Endothelial cell (in vitro differentiated cells): ENCODE measurements around the gene PPP6R2. TPM values are rescaled to one million over a fixed set of nuclear protein-coding genes. Genes with fewer than 3 reads are reported as not detected.

Source experiments
- DNase-seq: peaks from one replicate; pipeline ENCODE4 v3.0.0; 2021; ENCODE audit warnings: low spot score
- H3K27ac Mint-ChIP-seq: one replicate; pipeline ENCODE4 v1.8.0; 2021; ENCODE audit warnings: mixed read lengths, inconsistent platforms; ENCODE audit not compliant: unreplicated experiment
- H3K27me3 Mint-ChIP-seq: one replicate; pipeline ENCODE4 v1.8.0; 2021; ENCODE audit warnings: mild to moderate bottlenecking, moderate library complexity, mixed read lengths, inconsistent platforms; ENCODE audit not compliant: unreplicated experiment
- H3K36me3 Mint-ChIP-seq: one replicate; pipeline ENCODE4 v1.8.0; 2021; ENCODE audit warnings: mild to moderate bottlenecking, low read depth, mixed read lengths, inconsistent platforms; ENCODE audit not compliant: unreplicated experiment
- H3K4me1 Mint-ChIP-seq: one replicate; pipeline ENCODE4 v1.8.0; 2021; ENCODE audit warnings: mild to moderate bottlenecking, mixed read lengths, inconsistent platforms; ENCODE audit not compliant: unreplicated experiment
- H3K4me3 Mint-ChIP-seq: one replicate; pipeline ENCODE4 v1.8.0; 2021; ENCODE audit warnings: mild to moderate bottlenecking, mixed read lengths, inconsistent platforms; ENCODE audit not compliant: unreplicated experiment
- H3K9me3 Mint-ChIP-seq: one replicate; pipeline ENCODE4 v1.8.0; 2021; ENCODE audit warnings: mixed read lengths, inconsistent platforms; ENCODE audit not compliant: unreplicated experiment
- long read RNA-seq: library from polyadenylated mRNA; unstranded; transcript quantifications from one replicate; pipeline ENCODE4 v2.0.0, GENCODE V29; 2020; ENCODE audit not compliant: unreplicated experiment
- total RNA-seq: library from RNA; stranded (reverse); fragmentation: NEBNext Ultra II Directional; extraction: Animal tissue kit (Norgen Biotek cat#: 25700); gene quantifications from one replicate; pipeline ENCODE4 v1.2.1, GENCODE V29; 2021; ENCODE audit not compliant: unreplicated experiment
- TF ChIP-seq, protein P1 (sequence below): fragments of 200-600 bp; sonication (generic); IDR thresholded peaks from one replicate; pipeline ENCODE4 v1.5.0; 2021; ENCODE audit warnings: antibody characterized with exemption; ENCODE audit not compliant: unreplicated experiment

The PPP6R2 gene
- 50.9 TPM for total RNA-seq
- long read RNA-seq, full-length matches to known transcripts: 5 of 10 reads
- long read RNA-seq, partial matches to known transcripts: 2 of 10 reads
- long read RNA-seq, other reads (novel, unspliced or antisense): 3 of 10 reads

- peak within 1 kb of the TSS; percentile 89 for H3K4me3 Mint-ChIP-seq
- DNase-seq: peak; percentile 89
- no peaks in the 10 kb centered on the region for H3K9me3 Mint-ChIP-seq
- TF ChIP-seq, protein P1, sequence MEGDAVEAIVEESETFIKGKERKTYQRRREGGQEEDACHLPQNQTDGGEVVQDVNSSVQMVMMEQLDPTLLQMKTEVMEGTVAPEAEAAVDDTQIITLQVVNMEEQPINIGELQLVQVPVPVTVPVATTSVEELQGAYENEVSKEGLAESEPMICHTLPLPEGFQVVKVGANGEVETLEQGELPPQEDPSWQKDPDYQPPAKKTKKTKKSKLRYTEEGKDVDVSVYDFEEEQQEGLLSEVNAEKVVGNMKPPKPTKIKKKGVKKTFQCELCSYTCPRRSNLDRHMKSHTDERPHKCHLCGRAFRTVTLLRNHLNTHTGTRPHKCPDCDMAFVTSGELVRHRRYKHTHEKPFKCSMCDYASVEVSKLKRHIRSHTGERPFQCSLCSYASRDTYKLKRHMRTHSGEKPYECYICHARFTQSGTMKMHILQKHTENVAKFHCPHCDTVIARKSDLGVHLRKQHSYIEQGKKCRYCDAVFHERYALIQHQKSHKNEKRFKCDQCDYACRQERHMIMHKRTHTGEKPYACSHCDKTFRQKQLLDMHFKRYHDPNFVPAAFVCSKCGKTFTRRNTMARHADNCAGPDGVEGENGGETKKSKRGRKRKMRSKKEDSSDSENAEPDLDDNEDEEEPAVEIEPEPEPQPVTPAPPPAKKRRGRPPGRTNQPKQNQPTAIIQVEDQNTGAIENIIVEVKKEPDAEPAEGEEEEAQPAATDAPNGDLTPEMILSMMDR: peak; percentile 32
- no peaks in the 10 kb centered on the region for H3K4me1 Mint-ChIP-seq
- peak within 1 kb of the TSS; percentile 70 for H3K27ac Mint-ChIP-seq
- no peaks in the 10 kb centered on the region for H3K36me3 Mint-ChIP-seq
- H3K27me3 Mint-ChIP-seq: no peaks in the 10 kb centered on the region
These were observed at the start of gene PPP6R2 for GRCh38 chr22:50342651-50343540. Gene PPP6R2, plus strand, starts transcription at chr22:50343327. Its CDS starts 50,582 bp downstream, at chr22:50393909.

GRCh38 chr22:50293441-50294318 lies 49.4 kb upstream of the PPP6R2 start:
- Mint-ChIP-seq H3K36me3 (peaks cover 3% of the 10 kb centered on the region), H3K27ac (peak overlapping the region; percentile 36), H3K4me1 (peaks cover 8% of the 10 kb centered on the region), H3K27me3 (peaks cover 11% of the 10 kb centered on the region), H3K4me3 (no peak overlapping the region), H3K9me3 (no peaks in the 10 kb centered on the region)
- TF ChIP-seq, protein P1: no peak
- DNase-seq: peak; percentile 57

DNA sequence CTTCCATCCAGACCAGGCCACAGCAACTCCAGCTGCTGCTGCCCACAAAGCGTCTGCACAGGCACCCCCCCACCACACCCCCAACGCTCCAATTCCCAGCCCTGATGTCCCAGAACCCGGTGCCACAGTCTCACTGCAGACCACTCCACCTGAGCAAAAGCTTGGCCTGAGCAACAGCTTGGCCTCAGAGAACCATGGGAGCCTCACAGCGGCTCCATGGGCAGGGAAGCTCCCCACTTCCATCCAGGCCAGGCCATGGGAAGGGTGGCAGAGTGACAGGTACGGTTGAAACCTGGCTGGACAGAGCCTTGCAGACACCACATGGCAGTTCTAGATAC lies 48.8 kb upstream of the PPP6R2 start:
- no peaks in the 10 kb centered on the region for H3K9me3 Mint-ChIP-seq
- no peaks in the 10 kb centered on the region for H3K36me3 Mint-ChIP-seq
- peaks cover 8% of the 10 kb centered on the region for H3K4me1 Mint-ChIP-seq
- DNase-seq: no peak
- peaks cover 14% of the 10 kb centered on the region for H3K27me3 Mint-ChIP-seq
- H3K27ac Mint-ChIP-seq: peak overlapping the region; percentile 36
- TF ChIP-seq, protein P1: no peak
- no peak overlapping the region for H3K4me3 Mint-ChIP-seq

GRCh38 chr22:50296658-50297490 lies 46.3 kb upstream of the PPP6R2 start:
- Mint-ChIP-seq H3K4me3 (no peak overlapping the region), H3K36me3 (no peaks in the 10 kb centered on the region), H3K9me3 (no peaks in the 10 kb centered on the region), H3K4me1 (peaks cover 8% of the 10 kb centered on the region), H3K27ac (no peak overlapping the region), H3K27me3 (peaks cover 14% of the 10 kb centered on the region)
- no peak for DNase-seq
- TF ChIP-seq, protein P1: no peak
